Measurements from ENCODE around the gene RUFY2.

- TF ChIP-seq CTCF (IDR thresholded peaks at IDR 0.05), result no peak
- no peak for TF ChIP-seq POLR2A (IDR thresholded peaks at IDR 0.05)
Measured at GRCh38 chr10:68310531-68310930, 96.5 kb downstream of the RUFY2 start.

Measured in Peyer's patch (tissue), 4 donors.